Aortic smooth muscle cell (primary cell): ENCODE measurements around the gene AQP3. TPM values are rescaled to one million over a fixed set of nuclear protein-coding genes. Genes with fewer than 3 reads are reported as not detected.

ENCODE experiments used
- total RNA-seq: library from RNA; depleted of rRNA; stranded (reverse); fragments of >200 nt; gene quantifications from 2 replicates; pipeline ENCODE4 v1.2.3, GENCODE V29; 2014

Gene AQP3
- total RNA-seq = 0.26 and 0.56 TPM in 2 replicates

GRCh38 chr9:33446946-33447798, at the start of gene AQP3:
TSS of gene AQP3 (minus strand) at chr9:33447593. CDS start at chr9:33447530, 63 bp downstream.

GRCh38 chr9:33473643-33474352, 26.4 kb upstream of the AQP3 start, which contains the start of gene NOL6:
TSS of gene NOL6 (minus strand) at chr9:33473924. CDS start at chr9:33473842, 82 bp downstream.

GRCh38 chr9:33402371-33402770, 45.0 kb downstream of the AQP3 start, which contains the start of gene AQP7:
TSS of gene AQP7 (minus strand) at chr9:33402568. CDS start at chr9:33401262, 1,306 bp downstream.

Other genes starting within 250 kb of the AQP3 start
- not detected in 2 replicates for gene SPINK4, start 207.4 kb downstream of the AQP3 start, total RNA-seq
- 29.8 and 30.3 TPM in 2 replicates for gene BAG1, start 182.9 kb downstream of the AQP3 start, total RNA-seq
- 135 and 137 TPM in 2 replicates for gene CHMP5, start 182.5 kb downstream of the AQP3 start, total RNA-seq
- 19.9 and 24.0 TPM in 2 replicates for gene NFX1, start 157.1 kb downstream of the AQP3 start, total RNA-seq
- gene AQP7, start 45.0 kb downstream of the AQP3 start, total RNA-seq = 0.40 and 1.8 TPM in 2 replicates
- 17.5 and 24.0 TPM in 2 replicates for gene NOL6, start 26.3 kb upstream of the AQP3 start, total RNA-seq
- under 0.01 TPM in 1 of 2 replicates, not detected in the other for gene ANKRD18B, start 76.7 kb upstream of the AQP3 start, total RNA-seq